CD4-positive, alpha-beta T cell treated with Interferon alpha-2 for 1 hour (primary cell): ENCODE results near the gene ZNF423.

Source experiments
- DNase-seq, 2 donors: peaks; one replicate each; pipeline ENCODE4 v3.0.0-alpha.2; 2020 to 2022

Gene ZNF423

GRCh38 chr16:49593424-49594040 is 262.4 kb downstream of the ZNF423 start:
- no peak for DNase-seq

- DNase-seq = peak; percentile 20 to 39
These were observed 263.1 kb downstream of the ZNF423 start for GRCh38 chr16:49592546-49593423.

- DNase-seq = no peak
These were observed 265.6 kb downstream of the ZNF423 start for GRCh38 chr16:49590166-49590871.

GRCh38 chr16:49589544-49590031 is 266.3 kb downstream of the ZNF423 start:
- no peak for DNase-seq

- DNase-seq = no peak
These were observed 267.1 kb downstream of the ZNF423 start for GRCh38 chr16:49588729-49589384.

GRCh38 chr16:49588026-49588425 is 267.9 kb downstream of the ZNF423 start:
- no peak for DNase-seq

GRCh38 chr16:49587511-49587910 is 268.4 kb downstream of the ZNF423 start:
- DNase-seq = no peak

- no peak for DNase-seq
These were observed 269.2 kb downstream of the ZNF423 start for GRCh38 chr16:49586466-49587450.

GRCh38 chr16:49585143-49585832 is 270.6 kb downstream of the ZNF423 start:
- DNase-seq = no peak

- DNase-seq = no peak
These were observed 272.0 kb downstream of the ZNF423 start for GRCh38 chr16:49583911-49584310.

- no peak for DNase-seq
These were observed 274.1 kb downstream of the ZNF423 start for GRCh38 chr16:49581630-49582298.

- no peak for DNase-seq
These were observed 275.1 kb downstream of the ZNF423 start for GRCh38 chr16:49580751-49581303.

GRCh38 chr16:49578435-49579024 is 277.4 kb downstream of the ZNF423 start:
- no peak for DNase-seq

GRCh38 chr16:49578018-49578417 is 277.9 kb downstream of the ZNF423 start:
- no peak for DNase-seq

- DNase-seq = no peak
These were observed 279.0 kb downstream of the ZNF423 start for GRCh38 chr16:49576941-49577340.

GRCh38 chr16:49576173-49576494 is 279.8 kb downstream of the ZNF423 start:
- DNase-seq = no peak

GRCh38 chr16:49575346-49576172 is 280.4 kb downstream of the ZNF423 start:
- DNase-seq = peak; percentile 8 to 56

- no peak for DNase-seq
These were observed 281.1 kb downstream of the ZNF423 start for GRCh38 chr16:49574826-49575225.

GRCh38 chr16:49567950-49568349 is 288.0 kb downstream of the ZNF423 start:
- no peak for DNase-seq
